ENCODE results near the gene RPH3AL. TPM values are rescaled to one million over a fixed set of nuclear protein-coding genes. Genes with fewer than 3 reads are reported as not detected.

The RPH3AL gene
- total and polyA plus RNA-seq, 2 of the 8 experiments (the other 6 are each of a cell fraction or from before 2014, with no cell fraction given), result 5.6 to 5.8 TPM

Other genes starting within 250 kb of the RPH3AL start
- gene SCGB1C2, start 215.2 kb downstream of the RPH3AL start, total RNA-seq (2021; fragmentation: NEBNext Ultra II Directional; extraction: Animal tissue kit (Norgen Biotek cat#: 25700)), result not detected in 2 replicates
- gene SCGB1C2, start 215.2 kb downstream of the RPH3AL start, polyA plus RNA-seq (2011; rRNA removed), result not detected in 2 replicates
- gene DOC2B, start 171.2 kb downstream of the RPH3AL start, total RNA-seq (2021; fragmentation: NEBNext Ultra II Directional; extraction: Animal tissue kit (Norgen Biotek cat#: 25700)), result 3.3 and 4.0 TPM in 2 replicates
- gene DOC2B, start 171.2 kb downstream of the RPH3AL start, polyA plus RNA-seq (2011; rRNA removed), result 1.3 and 1.8 TPM in 2 replicates
- gene RFLNB, start 93.1 kb upstream of the RPH3AL start, total RNA-seq (2021; fragmentation: NEBNext Ultra II Directional; extraction: Animal tissue kit (Norgen Biotek cat#: 25700)), result 56.5 and 58.4 TPM in 2 replicates
- 9.4 and 11.6 TPM in 2 replicates for gene RFLNB, start 93.1 kb upstream of the RPH3AL start, polyA plus RNA-seq (2011; rRNA removed)

Measured in H1 (cell line).